Liver (tissue), 9 donors: Measurements from ENCODE around the gene KAZN. TPM values are rescaled to one million over a fixed set of nuclear protein-coding genes. Genes with fewer than 3 reads are reported as not detected.

ENCODE experiments used
- DNase-seq: peaks from one replicate; pipeline ENCODE4 v3.0.0-alpha.2; 2017; ENCODE audit warnings: low spot score
- H3K27ac ChIP-seq, 2 donors: one replicate each; pipeline ENCODE4 v1.7.0; 2013; ENCODE audit warnings: inconsistent platforms in 2 of 2, low read length in 2 of 2, control low read depth in 1 of 2, low read depth in 1 of 2, mild to moderate bottlenecking in 1 of 2
- H3K27me3 ChIP-seq, 4 donors: one replicate each; pipeline versions ENCODE4 v1.6.1 to v1.7.0; 2013; ENCODE audit warnings: low read length in 3 of 4, inconsistent platforms in 1 of 4, mild to moderate bottlenecking in 1 of 4, moderate library complexity in 1 of 4; ENCODE audit not compliant: control insufficient read depth in 4 of 4, insufficient read depth in 4 of 4
- H3K36me3 ChIP-seq, 4 donors: one replicate each; pipeline versions ENCODE4 v1.6.1 to v1.7.0; 2013; ENCODE audit warnings: low read length in 3 of 4, mild to moderate bottlenecking in 3 of 4, low read depth in 1 of 4, moderate library complexity in 1 of 4; ENCODE audit not compliant: control insufficient read depth in 4 of 4, insufficient read depth in 3 of 4
- H3K4me1 ChIP-seq, 4 donors: one replicate each; pipeline versions ENCODE4 v1.6.1 to v1.7.0; 2013; ENCODE audit warnings: low read length in 3 of 4, mild to moderate bottlenecking in 3 of 4, moderate library complexity in 1 of 4; ENCODE audit not compliant: control insufficient read depth in 4 of 4, insufficient read depth in 4 of 4
- H3K4me3 ChIP-seq, 3 donors: one replicate each; pipeline versions ENCODE4 v1.6.1 to v1.7.0; 2013; ENCODE audit warnings: low read length in 3 of 3, control low read depth in 1 of 3, low read depth in 1 of 3, mild to moderate bottlenecking in 1 of 3
- H3K9ac ChIP-seq, 2 donors: one replicate each; pipeline ENCODE4 v1.7.0; 2013; ENCODE audit warnings: low read length in 2 of 2, mild to moderate bottlenecking in 2 of 2, moderate library complexity in 2 of 2, control low read depth in 1 of 2, low read depth in 1 of 2
- H3K9me3 ChIP-seq, 4 donors: one replicate each; pipeline versions ENCODE4 v1.6.1 to v1.7.0; 2013; ENCODE audit warnings: low read length in 3 of 4; ENCODE audit not compliant: control insufficient read depth in 4 of 4
- FOXA1 ChIP-seq: IDR thresholded peaks from 2 replicates; pipeline ENCODE4 v1.6.1; 2016; ENCODE audit warnings: antibody characterized with exemption
- FOXA2 ChIP-seq: IDR thresholded peaks from 2 replicates; pipeline ENCODE4 v1.6.1; 2016; ENCODE audit warnings: antibody characterized with exemption
- GABPA ChIP-seq, 2 donors: IDR thresholded peaks in 1 of 2; conservative IDR thresholded peaks in 1 of 2; 2 replicates each; pipeline ENCODE4 v1.6.1; 2016; ENCODE audit warnings: antibody characterized with exemption in 2 of 2, mild to moderate bottlenecking in 1 of 2, moderate library complexity in 1 of 2
- HNF4A ChIP-seq, 2 donors: conservative IDR thresholded peaks; 2 replicates each; pipeline ENCODE4 v1.6.1; 2016; ENCODE audit warnings: antibody characterized with exemption in 2 of 2, mild to moderate bottlenecking in 2 of 2
- HNF4G ChIP-seq: IDR thresholded peaks from 2 replicates; pipeline ENCODE4 v1.6.1; 2016; ENCODE audit warnings: antibody characterized with exemption
- JUND ChIP-seq, 2 donors: IDR thresholded peaks; 2 replicates each; pipeline ENCODE4 v1.6.1; 2016; ENCODE audit warnings: antibody characterized with exemption in 2 of 2
- NR2F2 ChIP-seq: IDR thresholded peaks from 2 replicates; pipeline ENCODE4 v1.6.1; 2016; ENCODE audit warnings: antibody characterized with exemption
- RAD21 ChIP-seq, 2 donors: IDR thresholded peaks; 2 replicates each; pipeline ENCODE4 v1.6.1; 2016; ENCODE audit warnings: antibody characterized with exemption in 2 of 2, mild to moderate bottlenecking in 2 of 2
- RXRA ChIP-seq, 2 donors: IDR thresholded peaks; 2 replicates each; pipeline ENCODE4 v1.6.1; 2017 to 2018; ENCODE audit warnings: antibody characterized with exemption in 2 of 2, mild to moderate bottlenecking in 1 of 2
- SP1 ChIP-seq: IDR thresholded peaks from 2 replicates; pipeline ENCODE4 v1.6.1; 2018; ENCODE audit warnings: antibody characterized with exemption, mild to moderate bottlenecking
- TAF1 ChIP-seq: conservative IDR thresholded peaks from 2 replicates; pipeline ENCODE4 v1.6.1; 2016; ENCODE audit warnings: antibody characterized with exemption, mild to moderate bottlenecking
- YY1 ChIP-seq: IDR thresholded peaks from 2 replicates; pipeline ENCODE4 v1.6.1; 2016; ENCODE audit warnings: antibody characterized with exemption, mild to moderate bottlenecking
- WGBS: extraction: QIAGEN DNeasy Blood & Tissue Kit; methylation state at CpG from one replicate; pipeline ENCODE4 v1.1.7; 2013; 5-methylcytosine and 5-hydroxymethylcytosine counted together
- polyA plus RNA-seq, 2 donors: library from polyadenylated mRNA; stranded (reverse) in 1 of 2; unstranded in 1 of 2; fragments of 200-250 nt in 1 of 2; fragments of >200 nt in 1 of 2; fragmentation: Nextera tagmentation in 1 of 2; extraction: Ambion mirVana in 1 of 2; gene quantifications; one replicate each; pipeline versions ENCODE4 v1.2.1 to v1.2.3, GENCODE V29; 2013 to 2015
- total RNA-seq, 2 donors: library from RNA; depleted of rRNA; stranded (reverse); fragments of >200 nt; gene quantifications; one replicate each; pipeline ENCODE4 v1.2.3, GENCODE V29; 2014
- TF ChIP-seq, protein P1 (sequence below): IDR thresholded peaks from 2 replicates; pipeline ENCODE4 v1.6.1; 2016; ENCODE audit warnings: antibody characterized with exemption, mild to moderate bottlenecking
- TF ChIP-seq, protein P2 (sequence below): fragments of 150-350 bp; IDR thresholded peaks from 2 replicates; pipeline ENCODE4 v1.5.1; 2017; ENCODE audit warnings: improper control_type of control experiment, low read depth, low read length; ENCODE audit not compliant: missing input control
- TF ChIP-seq, protein P3 (sequence below): IDR thresholded peaks from 2 replicates; pipeline ENCODE4 v1.6.1; 2016; ENCODE audit warnings: antibody characterized with exemption
- TF ChIP-seq, protein P4 (sequence below): IDR thresholded peaks from 2 replicates; pipeline ENCODE4 v1.6.1; 2016; ENCODE audit warnings: antibody characterized with exemption
- donor health status: healthy.
- donor health status: healthy.
- donor health status: healthy.
- donor health status: healthy.
- donor health status: healthy.

The KAZN gene
- total and polyA plus RNA-seq, 4 donors: 1.9 to 6.9 (median 2.4) TPM

DNA sequence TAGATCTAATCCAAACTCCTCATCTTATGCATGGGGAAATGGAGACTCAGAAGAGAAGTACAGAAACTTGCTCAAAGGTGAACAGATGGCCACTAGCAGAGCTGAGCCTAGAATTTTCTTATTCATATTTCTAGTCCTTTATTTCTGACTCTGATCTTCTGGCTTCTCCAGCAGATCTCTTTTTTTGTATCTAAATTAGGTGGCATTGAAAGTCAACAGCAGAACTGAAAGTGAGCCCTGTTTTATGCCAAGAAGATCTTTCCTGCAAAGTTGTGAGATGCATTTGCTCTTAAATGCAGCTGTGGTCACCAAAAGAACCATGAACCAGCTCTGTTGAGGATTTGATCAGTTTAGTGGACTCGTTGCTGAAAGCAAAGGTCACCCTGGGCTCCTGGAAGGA is 75.5 kb downstream of the KAZN start:
- no peaks in the 10 kb centered on the region for H3K9me3 ChIP-seq
- H3K27me3 ChIP-seq: no peaks in the 10 kb centered on the region
- no peak overlapping the region for H3K27ac ChIP-seq
- H3K4me3 ChIP-seq: no peak overlapping the region
- 26% methylated on average over 1 of the region's 1 CpG for whole genome bisulfite sequencing
- no peaks in the 10 kb centered on the region for H3K36me3 ChIP-seq
- no peak for DNase-seq
- H3K9ac ChIP-seq: no peak overlapping the region
- TF ChIP-seq GABPA (IDR thresholded peaks at IDR 0.05 in 1 of 2, conservative IDR thresholded peaks at IDR 0.05 in 1 of 2) (no peak), NR2F2 (no peak), TAF1 (no peak), HNF4A (conservative IDR thresholded peaks at IDR 0.05) (no peak)
- TF ChIP-seq, protein P1, sequence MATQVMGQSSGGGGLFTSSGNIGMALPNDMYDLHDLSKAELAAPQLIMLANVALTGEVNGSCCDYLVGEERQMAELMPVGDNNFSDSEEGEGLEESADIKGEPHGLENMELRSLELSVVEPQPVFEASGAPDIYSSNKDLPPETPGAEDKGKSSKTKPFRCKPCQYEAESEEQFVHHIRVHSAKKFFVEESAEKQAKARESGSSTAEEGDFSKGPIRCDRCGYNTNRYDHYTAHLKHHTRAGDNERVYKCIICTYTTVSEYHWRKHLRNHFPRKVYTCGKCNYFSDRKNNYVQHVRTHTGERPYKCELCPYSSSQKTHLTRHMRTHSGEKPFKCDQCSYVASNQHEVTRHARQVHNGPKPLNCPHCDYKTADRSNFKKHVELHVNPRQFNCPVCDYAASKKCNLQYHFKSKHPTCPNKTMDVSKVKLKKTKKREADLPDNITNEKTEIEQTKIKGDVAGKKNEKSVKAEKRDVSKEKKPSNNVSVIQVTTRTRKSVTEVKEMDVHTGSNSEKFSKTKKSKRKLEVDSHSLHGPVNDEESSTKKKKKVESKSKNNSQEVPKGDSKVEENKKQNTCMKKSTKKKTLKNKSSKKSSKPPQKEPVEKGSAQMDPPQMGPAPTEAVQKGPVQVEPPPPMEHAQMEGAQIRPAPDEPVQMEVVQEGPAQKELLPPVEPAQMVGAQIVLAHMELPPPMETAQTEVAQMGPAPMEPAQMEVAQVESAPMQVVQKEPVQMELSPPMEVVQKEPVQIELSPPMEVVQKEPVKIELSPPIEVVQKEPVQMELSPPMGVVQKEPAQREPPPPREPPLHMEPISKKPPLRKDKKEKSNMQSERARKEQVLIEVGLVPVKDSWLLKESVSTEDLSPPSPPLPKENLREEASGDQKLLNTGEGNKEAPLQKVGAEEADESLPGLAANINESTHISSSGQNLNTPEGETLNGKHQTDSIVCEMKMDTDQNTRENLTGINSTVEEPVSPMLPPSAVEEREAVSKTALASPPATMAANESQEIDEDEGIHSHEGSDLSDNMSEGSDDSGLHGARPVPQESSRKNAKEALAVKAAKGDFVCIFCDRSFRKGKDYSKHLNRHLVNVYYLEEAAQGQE: no peak
- H3K4me1 ChIP-seq: no peaks in the 10 kb centered on the region

DNA sequence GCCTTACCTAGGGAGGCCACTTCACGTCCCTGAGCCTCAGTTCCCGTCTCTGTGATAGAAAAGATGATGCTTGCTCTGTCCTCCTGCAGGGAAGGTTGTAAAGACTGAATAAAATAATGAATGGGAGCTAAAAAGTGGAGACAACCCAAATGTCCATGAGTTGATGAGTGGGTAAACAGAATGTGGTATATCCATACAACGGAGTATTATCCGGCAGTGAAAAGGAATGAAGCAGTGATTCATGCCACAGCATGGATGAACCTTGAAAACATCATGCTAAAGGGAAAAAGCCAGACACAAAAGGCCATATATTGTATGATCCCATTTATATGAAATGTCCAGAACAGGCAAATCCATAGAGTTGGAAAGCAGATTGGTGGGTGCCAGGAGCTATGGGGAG is 77.9 kb downstream of the KAZN start:
- WGBS: 95% methylated on average over 4 of the region's 4 CpGs
- TF ChIP-seq, protein P2, sequence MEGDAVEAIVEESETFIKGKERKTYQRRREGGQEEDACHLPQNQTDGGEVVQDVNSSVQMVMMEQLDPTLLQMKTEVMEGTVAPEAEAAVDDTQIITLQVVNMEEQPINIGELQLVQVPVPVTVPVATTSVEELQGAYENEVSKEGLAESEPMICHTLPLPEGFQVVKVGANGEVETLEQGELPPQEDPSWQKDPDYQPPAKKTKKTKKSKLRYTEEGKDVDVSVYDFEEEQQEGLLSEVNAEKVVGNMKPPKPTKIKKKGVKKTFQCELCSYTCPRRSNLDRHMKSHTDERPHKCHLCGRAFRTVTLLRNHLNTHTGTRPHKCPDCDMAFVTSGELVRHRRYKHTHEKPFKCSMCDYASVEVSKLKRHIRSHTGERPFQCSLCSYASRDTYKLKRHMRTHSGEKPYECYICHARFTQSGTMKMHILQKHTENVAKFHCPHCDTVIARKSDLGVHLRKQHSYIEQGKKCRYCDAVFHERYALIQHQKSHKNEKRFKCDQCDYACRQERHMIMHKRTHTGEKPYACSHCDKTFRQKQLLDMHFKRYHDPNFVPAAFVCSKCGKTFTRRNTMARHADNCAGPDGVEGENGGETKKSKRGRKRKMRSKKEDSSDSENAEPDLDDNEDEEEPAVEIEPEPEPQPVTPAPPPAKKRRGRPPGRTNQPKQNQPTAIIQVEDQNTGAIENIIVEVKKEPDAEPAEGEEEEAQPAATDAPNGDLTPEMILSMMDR: no peak
- TF ChIP-seq RAD21 (IDR thresholded peaks at IDR 0.05): no peak
- no peak for TF ChIP-seq TAF1
- no peak for TF ChIP-seq HNF4G
- no peak for TF ChIP-seq FOXA2
- TF ChIP-seq, protein P3, sequence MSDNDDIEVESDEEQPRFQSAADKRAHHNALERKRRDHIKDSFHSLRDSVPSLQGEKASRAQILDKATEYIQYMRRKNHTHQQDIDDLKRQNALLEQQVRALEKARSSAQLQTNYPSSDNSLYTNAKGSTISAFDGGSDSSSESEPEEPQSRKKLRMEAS: no peak
- TF ChIP-seq, protein P4, sequence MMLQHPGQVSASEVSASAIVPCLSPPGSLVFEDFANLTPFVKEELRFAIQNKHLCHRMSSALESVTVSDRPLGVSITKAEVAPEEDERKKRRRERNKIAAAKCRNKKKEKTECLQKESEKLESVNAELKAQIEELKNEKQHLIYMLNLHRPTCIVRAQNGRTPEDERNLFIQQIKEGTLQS: no peak
- no peak for DNase-seq

DNA sequence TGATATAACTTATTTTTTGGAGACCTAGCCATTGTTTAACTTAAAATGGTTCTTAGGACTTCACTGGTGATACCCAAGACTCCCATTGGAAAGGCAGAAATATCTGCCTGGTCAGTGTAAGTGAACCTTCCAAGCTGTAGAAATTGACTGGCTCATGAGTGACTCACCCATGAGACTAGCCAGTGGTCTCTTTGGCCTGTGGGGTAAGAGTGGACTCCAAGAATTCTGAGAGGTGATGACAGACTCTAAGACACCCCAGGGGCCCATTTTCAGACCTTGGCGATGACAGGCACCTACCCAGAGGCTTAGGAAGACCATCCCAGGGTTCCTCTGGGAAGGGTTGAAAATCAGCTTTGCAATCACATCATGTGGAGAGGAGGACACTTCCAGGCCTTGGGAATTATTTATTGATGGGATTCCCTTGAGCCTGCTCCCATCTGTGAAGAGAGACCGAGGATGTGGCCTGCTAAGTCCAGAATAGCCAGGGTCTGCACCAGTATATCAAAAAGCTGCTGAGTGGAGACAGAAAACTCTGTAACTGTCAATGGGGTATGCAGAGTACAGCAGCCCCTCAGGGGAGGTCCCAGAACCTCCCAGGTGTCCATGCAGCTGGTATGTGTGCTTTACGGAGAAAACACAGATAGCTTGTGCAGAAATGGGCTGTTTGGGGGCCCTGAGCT is 78.9 kb downstream of the KAZN start:
- DNase-seq: no peak
- no peak overlapping the region for H3K9ac ChIP-seq
- no peaks in the 10 kb centered on the region for H3K27me3 ChIP-seq
- no peaks in the 10 kb centered on the region for H3K9me3 ChIP-seq
- no peaks in the 10 kb centered on the region for H3K36me3 ChIP-seq
- no peak overlapping the region for H3K4me3 ChIP-seq
- 93% methylated on average over 3 of the region's 3 CpGs for WGBS
- no peaks in the 10 kb centered on the region for H3K4me1 ChIP-seq
- no peak overlapping the region for H3K27ac ChIP-seq
- TF ChIP-seq HNF4G (no peak), FOXA2 (no peak), FOXA1 (no peak), SP1 (no peak), RXRA (IDR thresholded peaks at IDR 0.05) (no peak), RAD21 (IDR thresholded peaks at IDR 0.05) (no peak), NR2F2 (no peak), YY1 (no peak), TAF1 (no peak), JUND (IDR thresholded peaks at IDR 0.05) (no peak)
- TF ChIP-seq, protein P1: no peak

More for the DNA sequence above, 77.9 kb downstream of the KAZN start:
- H3K36me3 ChIP-seq: no peaks in the 10 kb centered on the region
- H3K4me1 ChIP-seq: no peaks in the 10 kb centered on the region
- no peak overlapping the region for H3K9ac ChIP-seq
- H3K4me3 ChIP-seq: no peak overlapping the region
- H3K27me3 ChIP-seq: no peaks in the 10 kb centered on the region
- no peak overlapping the region for H3K27ac ChIP-seq
- H3K9me3 ChIP-seq: no peaks in the 10 kb centered on the region
